ENCODE results near the gene EPHA4.

The EPHA4 gene

DNA sequence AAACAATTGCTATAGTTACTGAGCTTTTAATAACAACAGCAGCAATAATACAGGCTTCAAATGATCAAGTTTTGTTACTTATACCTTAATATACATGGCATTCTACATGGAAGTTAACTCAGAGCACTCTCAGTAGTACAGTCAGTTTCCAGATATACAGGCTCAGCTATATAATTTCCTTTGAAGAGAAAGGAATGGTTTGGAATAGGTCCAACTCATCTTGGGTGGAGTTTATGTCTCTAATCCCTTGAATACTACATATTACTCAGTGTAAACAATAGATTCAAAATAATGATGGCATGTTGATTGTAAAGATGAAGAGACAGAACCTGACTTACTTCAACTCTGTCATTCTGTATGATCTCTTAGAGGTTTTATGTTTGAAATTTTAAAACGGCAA lies 174.9 kb downstream of the EPHA4 start:
- H3K27ac ChIP-seq (ENCODE audit: low read depth, low read length): no peak overlapping the region
- no peak overlapping the region for H3K9ac ChIP-seq (ENCODE audit: low read length in 5 of 5)
- no peak overlapping the region for H3K4me3 ChIP-seq (ENCODE audit: low read depth in 1 of 5, low read length in 5 of 5)
- H3K4me1 ChIP-seq (ENCODE audit: control insufficient read depth in 5 of 5, insufficient read depth in 5 of 5, low read length in 5 of 5): no peaks in the 10 kb centered on the region
- no peaks in the 10 kb centered on the region for H3K9me3 ChIP-seq (ENCODE audit: control insufficient read depth in 5 of 5, low read length in 5 of 5)
- no peaks in the 10 kb centered on the region for H3K27me3 ChIP-seq (ENCODE audit: control insufficient read depth in 5 of 5, insufficient read depth in 4 of 5, low read length in 5 of 5)
- H3K36me3 ChIP-seq (ENCODE audit: control insufficient read depth in 5 of 5, insufficient read depth in 5 of 5, low read length in 5 of 5): no peaks in the 10 kb centered on the region

DNA sequence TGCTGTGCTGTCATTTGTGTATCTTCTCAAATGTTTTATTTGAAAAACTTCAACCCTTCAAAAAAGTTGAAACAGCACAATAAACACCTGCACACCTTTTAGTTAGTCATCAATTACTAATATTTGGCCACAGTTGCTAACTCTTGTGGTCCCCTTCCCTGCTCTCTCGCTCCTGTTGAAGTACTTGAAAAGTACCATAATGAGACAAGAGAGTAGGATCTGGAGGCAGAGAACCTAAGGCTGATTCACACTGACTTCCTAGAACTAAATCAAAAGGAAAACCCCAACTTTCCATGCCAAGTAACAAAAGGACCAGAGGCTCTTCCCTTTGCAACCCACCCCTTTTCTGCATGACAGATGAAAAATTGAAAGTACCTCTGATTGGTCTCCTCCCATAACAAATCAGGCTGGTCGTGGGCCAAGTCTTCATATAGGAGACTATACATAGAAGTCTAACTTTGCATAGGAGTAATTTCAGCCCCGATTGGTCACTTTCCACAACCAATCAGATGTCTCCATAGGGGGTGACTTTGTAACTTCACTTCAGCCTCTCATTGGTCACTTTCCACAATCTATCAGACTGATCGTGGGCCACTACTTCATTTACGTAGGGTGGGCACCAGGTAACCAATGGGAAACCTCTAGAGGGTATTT lies 179.7 kb downstream of the EPHA4 start:
- Histone ChIP-seq H3K27ac (ENCODE audit: low read depth, low read length) (no peak overlapping the region), H3K36me3 (ENCODE audit: control insufficient read depth in 5 of 5, insufficient read depth in 5 of 5, low read length in 5 of 5) (no peaks in the 10 kb centered on the region), H3K9ac (ENCODE audit: low read length in 5 of 5) (no peak overlapping the region), H3K9me3 (ENCODE audit: control insufficient read depth in 5 of 5, low read length in 5 of 5) (no peaks in the 10 kb centered on the region), H3K4me1 (ENCODE audit: control insufficient read depth in 5 of 5, insufficient read depth in 5 of 5, low read length in 5 of 5) (no peaks in the 10 kb centered on the region), H3K27me3 (ENCODE audit: control insufficient read depth in 5 of 5, insufficient read depth in 4 of 5, low read length in 5 of 5) (no peaks in the 10 kb centered on the region), H3K4me3 (ENCODE audit: low read depth in 1 of 5, low read length in 5 of 5) (no peak overlapping the region)

DNA sequence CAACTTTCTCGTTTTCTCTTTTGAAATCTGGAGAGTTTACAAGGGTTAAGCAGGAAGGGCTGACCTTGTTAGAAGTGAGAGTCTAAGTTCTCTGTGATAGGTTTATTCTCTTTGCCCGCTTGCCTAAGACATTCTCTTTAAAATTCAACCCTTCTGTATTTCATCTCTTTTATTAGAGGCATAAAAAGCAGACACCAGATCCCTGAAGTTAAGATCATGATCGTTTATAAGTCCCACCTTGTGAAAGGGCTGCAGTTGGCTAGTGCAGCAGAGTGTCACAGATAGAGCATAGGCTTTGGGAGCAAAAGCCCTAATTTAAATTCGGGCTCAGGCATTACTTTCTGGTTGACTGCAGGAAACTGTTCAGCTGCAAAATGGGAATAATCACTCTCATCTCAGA lies 181.2 kb downstream of the EPHA4 start:
- Histone ChIP-seq H3K9me3 (ENCODE audit: control insufficient read depth in 5 of 5, low read length in 5 of 5) (no peaks in the 10 kb centered on the region), H3K4me1 (ENCODE audit: control insufficient read depth in 5 of 5, insufficient read depth in 5 of 5, low read length in 5 of 5) (no peaks in the 10 kb centered on the region), H3K27ac (ENCODE audit: low read depth, low read length) (no peak overlapping the region), H3K36me3 (ENCODE audit: control insufficient read depth in 5 of 5, insufficient read depth in 5 of 5, low read length in 5 of 5) (no peaks in the 10 kb centered on the region), H3K27me3 (ENCODE audit: control insufficient read depth in 5 of 5, insufficient read depth in 4 of 5, low read length in 5 of 5) (no peaks in the 10 kb centered on the region), H3K9ac (ENCODE audit: low read length in 5 of 5) (no peak overlapping the region), H3K4me3 (ENCODE audit: low read depth in 1 of 5, low read length in 5 of 5) (no peak overlapping the region)

GRCh38 chr2:221389904-221390303 lies 182.2 kb downstream of the EPHA4 start:
- no peaks in the 10 kb centered on the region for H3K4me1 ChIP-seq (ENCODE audit: control insufficient read depth in 5 of 5, insufficient read depth in 5 of 5, low read length in 5 of 5)
- no peak overlapping the region for H3K9ac ChIP-seq (ENCODE audit: low read length in 5 of 5)
- no peak overlapping the region for H3K27ac ChIP-seq (ENCODE audit: low read depth, low read length)

GRCh38 chr2:221389421-221389820 lies 182.7 kb downstream of the EPHA4 start:
- no peaks in the 10 kb centered on the region for H3K9me3 ChIP-seq (ENCODE audit: control insufficient read depth in 5 of 5, low read length in 5 of 5)
- no peaks in the 10 kb centered on the region for H3K4me1 ChIP-seq (ENCODE audit: control insufficient read depth in 5 of 5, insufficient read depth in 5 of 5, low read length in 5 of 5)
- no peak overlapping the region for H3K27ac ChIP-seq (ENCODE audit: low read depth, low read length)
- no peaks in the 10 kb centered on the region for H3K36me3 ChIP-seq (ENCODE audit: control insufficient read depth in 5 of 5, insufficient read depth in 5 of 5, low read length in 5 of 5)
- H3K9ac ChIP-seq (ENCODE audit: low read length in 5 of 5): no peak overlapping the region
- H3K27me3 ChIP-seq (ENCODE audit: control insufficient read depth in 5 of 5, insufficient read depth in 4 of 5, low read length in 5 of 5): no peaks in the 10 kb centered on the region
- H3K4me3 ChIP-seq (ENCODE audit: low read depth in 1 of 5, low read length in 5 of 5): no peak overlapping the region

More at GRCh38 chr2:221389904-221390303, 182.2 kb downstream of the EPHA4 start:
- Histone ChIP-seq H3K27me3 (ENCODE audit: control insufficient read depth in 5 of 5, insufficient read depth in 4 of 5, low read length in 5 of 5) (no peaks in the 10 kb centered on the region), H3K36me3 (ENCODE audit: control insufficient read depth in 5 of 5, insufficient read depth in 5 of 5, low read length in 5 of 5) (no peaks in the 10 kb centered on the region), H3K9me3 (ENCODE audit: control insufficient read depth in 5 of 5, low read length in 5 of 5) (no peaks in the 10 kb centered on the region), H3K4me3 (ENCODE audit: low read depth in 1 of 5, low read length in 5 of 5) (no peak overlapping the region)

GRCh38 chr2:221388891-221389290 lies 183.2 kb downstream of the EPHA4 start:
- H3K27me3 ChIP-seq (ENCODE audit: control insufficient read depth in 5 of 5, insufficient read depth in 4 of 5, low read length in 5 of 5): no peaks in the 10 kb centered on the region
- H3K9me3 ChIP-seq (ENCODE audit: control insufficient read depth in 5 of 5, low read length in 5 of 5): no peaks in the 10 kb centered on the region
- H3K4me3 ChIP-seq (ENCODE audit: low read depth in 1 of 5, low read length in 5 of 5): no peak overlapping the region
- no peak overlapping the region for H3K27ac ChIP-seq (ENCODE audit: low read depth, low read length)
- H3K4me1 ChIP-seq (ENCODE audit: control insufficient read depth in 5 of 5, insufficient read depth in 5 of 5, low read length in 5 of 5): no peaks in the 10 kb centered on the region
- no peaks in the 10 kb centered on the region for H3K36me3 ChIP-seq (ENCODE audit: control insufficient read depth in 5 of 5, insufficient read depth in 5 of 5, low read length in 5 of 5)
- no peak overlapping the region for H3K9ac ChIP-seq (ENCODE audit: low read length in 5 of 5)

DNA sequence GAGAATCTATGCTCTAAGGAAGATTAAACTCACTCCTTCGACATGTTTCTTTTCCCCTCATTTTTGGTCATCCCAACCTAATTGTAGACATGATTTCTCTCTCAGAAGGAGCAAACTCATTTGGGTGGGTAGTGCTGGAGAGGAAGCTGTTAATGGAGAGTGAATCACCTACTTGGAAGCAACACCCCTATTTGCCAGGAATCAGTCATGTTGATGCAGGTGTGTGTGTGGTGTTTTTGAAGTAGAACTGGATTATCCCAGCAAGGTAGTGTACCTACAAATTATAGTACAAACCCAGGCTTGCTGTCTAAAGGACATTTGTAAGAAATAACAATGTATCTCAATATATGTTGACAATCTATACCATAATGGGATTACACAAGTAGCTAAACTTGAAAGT lies 186.4 kb downstream of the EPHA4 start:
- Histone ChIP-seq H3K9me3 (ENCODE audit: control insufficient read depth in 5 of 5, low read length in 5 of 5) (no peaks in the 10 kb centered on the region), H3K27ac (ENCODE audit: low read depth, low read length) (no peak overlapping the region), H3K9ac (ENCODE audit: low read length in 5 of 5) (no peak overlapping the region), H3K4me3 (ENCODE audit: low read depth in 1 of 5, low read length in 5 of 5) (no peak overlapping the region), H3K4me1 (ENCODE audit: control insufficient read depth in 5 of 5, insufficient read depth in 5 of 5, low read length in 5 of 5) (no peaks in the 10 kb centered on the region), H3K27me3 (ENCODE audit: control insufficient read depth in 5 of 5, insufficient read depth in 4 of 5, low read length in 5 of 5) (no peaks in the 10 kb centered on the region), H3K36me3 (ENCODE audit: control insufficient read depth in 5 of 5, insufficient read depth in 5 of 5, low read length in 5 of 5) (no peaks in the 10 kb centered on the region)

GRCh38 chr2:221381928-221382488 lies 190.1 kb downstream of the EPHA4 start:
- H3K4me1 ChIP-seq (ENCODE audit: control insufficient read depth in 5 of 5, insufficient read depth in 5 of 5, low read length in 5 of 5): no peaks in the 10 kb centered on the region
- H3K9ac ChIP-seq (ENCODE audit: low read length in 5 of 5): no peak overlapping the region
- H3K27ac ChIP-seq (ENCODE audit: low read depth, low read length): no peak overlapping the region
- H3K9me3 ChIP-seq (ENCODE audit: control insufficient read depth in 5 of 5, low read length in 5 of 5): no peaks in the 10 kb centered on the region
- H3K27me3 ChIP-seq (ENCODE audit: control insufficient read depth in 5 of 5, insufficient read depth in 4 of 5, low read length in 5 of 5): no peaks in the 10 kb centered on the region
- H3K4me3 ChIP-seq (ENCODE audit: low read depth in 1 of 5, low read length in 5 of 5): no peak overlapping the region
- no peaks in the 10 kb centered on the region for H3K36me3 ChIP-seq (ENCODE audit: control insufficient read depth in 5 of 5, insufficient read depth in 5 of 5, low read length in 5 of 5)

DNA sequence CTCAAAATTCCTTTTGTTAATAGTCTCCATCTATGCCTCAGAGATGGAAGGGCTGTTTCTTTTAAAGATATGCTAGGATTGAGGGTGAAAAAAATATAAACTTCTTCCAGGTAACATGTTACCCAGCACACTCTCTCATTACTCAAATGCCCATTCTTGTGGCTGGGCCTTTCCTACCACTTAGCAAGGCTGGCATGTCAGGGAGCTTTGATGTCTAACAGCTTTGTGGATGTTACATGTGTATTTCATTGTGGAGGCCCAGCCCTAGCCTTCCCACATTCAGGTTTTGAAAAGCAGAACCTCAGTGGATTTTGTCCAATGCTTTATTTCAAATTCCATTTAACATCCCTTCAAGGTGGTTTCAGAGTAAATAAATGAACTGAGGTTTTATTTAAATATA lies 191.4 kb downstream of the EPHA4 start:
- Histone ChIP-seq H3K27ac (ENCODE audit: low read depth, low read length) (no peak overlapping the region), H3K4me3 (ENCODE audit: low read depth in 1 of 5, low read length in 5 of 5) (no peak overlapping the region), H3K9ac (ENCODE audit: low read length in 5 of 5) (no peak overlapping the region), H3K36me3 (ENCODE audit: control insufficient read depth in 5 of 5, insufficient read depth in 5 of 5, low read length in 5 of 5) (no peaks in the 10 kb centered on the region), H3K9me3 (ENCODE audit: control insufficient read depth in 5 of 5, low read length in 5 of 5) (no peaks in the 10 kb centered on the region), H3K4me1 (ENCODE audit: control insufficient read depth in 5 of 5, insufficient read depth in 5 of 5, low read length in 5 of 5) (no peaks in the 10 kb centered on the region), H3K27me3 (ENCODE audit: control insufficient read depth in 5 of 5, insufficient read depth in 4 of 5, low read length in 5 of 5) (no peaks in the 10 kb centered on the region)

DNA sequence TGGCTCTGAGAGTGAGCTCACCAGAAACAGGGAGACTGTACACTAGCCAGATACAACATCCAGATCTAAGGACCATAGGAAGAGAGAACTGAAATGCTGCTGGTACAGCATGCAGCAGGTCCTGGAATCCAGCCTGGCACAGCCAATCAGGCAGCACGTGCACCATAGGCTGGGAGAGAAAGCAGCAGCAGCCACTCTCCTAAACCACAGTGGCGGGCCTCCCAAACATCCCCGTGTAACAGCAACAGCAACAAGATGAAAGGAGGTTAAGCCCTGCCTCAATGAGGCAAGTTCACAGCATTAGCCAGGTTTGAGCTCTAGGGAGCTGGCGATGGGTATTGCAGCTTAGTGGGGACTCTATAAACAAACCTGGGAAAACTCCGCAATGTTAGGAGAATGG lies 192.0 kb downstream of the EPHA4 start:
- H3K27me3 ChIP-seq (ENCODE audit: control insufficient read depth in 5 of 5, insufficient read depth in 4 of 5, low read length in 5 of 5): no peaks in the 10 kb centered on the region
- no peak overlapping the region for H3K9ac ChIP-seq (ENCODE audit: low read length in 5 of 5)
- H3K36me3 ChIP-seq (ENCODE audit: control insufficient read depth in 5 of 5, insufficient read depth in 5 of 5, low read length in 5 of 5): no peaks in the 10 kb centered on the region
- no peaks in the 10 kb centered on the region for H3K9me3 ChIP-seq (ENCODE audit: control insufficient read depth in 5 of 5, low read length in 5 of 5)
- H3K4me1 ChIP-seq (ENCODE audit: control insufficient read depth in 5 of 5, insufficient read depth in 5 of 5, low read length in 5 of 5): no peaks in the 10 kb centered on the region
- H3K4me3 ChIP-seq (ENCODE audit: low read depth in 1 of 5, low read length in 5 of 5): no peak overlapping the region
- H3K27ac ChIP-seq (ENCODE audit: low read depth, low read length): no peak overlapping the region

Measured in subcutaneous abdominal adipose tissue (tissue), 5 donors.